ENCODE results near the gene SLC16A13.
"Not testable (repeated sequence)": the region's sequence is repeated elsewhere in the genome, so short reads cannot be mapped to it uniquely, and the experiment has no call there.

SLC16A13 gene

DNA sequence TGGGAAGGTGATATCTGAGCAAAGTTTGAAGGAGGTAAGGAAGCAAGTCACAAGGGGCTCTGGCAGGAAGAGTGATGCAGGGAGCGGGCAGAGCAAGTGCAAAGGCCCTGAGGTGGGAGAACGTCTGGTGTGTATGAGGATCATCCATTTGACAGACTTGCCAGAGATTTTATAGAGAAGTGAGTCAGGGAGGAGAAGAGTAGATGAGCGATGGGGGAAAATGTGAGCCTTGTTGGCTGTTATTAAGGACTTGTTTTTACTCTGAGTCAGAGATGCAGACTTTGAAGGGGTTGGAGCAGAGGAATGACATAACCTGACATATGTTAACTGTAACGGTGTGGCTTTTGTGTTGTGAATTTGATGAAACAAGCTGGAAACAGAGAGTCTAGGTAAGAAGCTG is 47.8 kb downstream of the SLC16A13 start:
- Histone ChIP-seq H3K27me3 (ENCODE audit: control insufficient read depth, insufficient read depth, low read length) (no peaks in the 10 kb centered on the region), H3K36me3 (ENCODE audit: control insufficient read depth, insufficient read depth, low read length) (no peaks in the 10 kb centered on the region), H3K9me3 (ENCODE audit: control insufficient read depth, low read length) (no peaks in the 10 kb centered on the region), H3K79me2 (no peaks in the 10 kb centered on the region), H3K4me2 (ENCODE audit: low read length) (no peak overlapping the region), H3K4me3 (ENCODE audit: low read depth, low read length) (no peak overlapping the region), H3K4me1 (peaks cover 6% of the 10 kb centered on the region), H2AFZ (peak overlapping the region; percentile 52), H3K27ac (no peak overlapping the region), H3K9ac (no peak overlapping the region)
- TF ChIP-seq, protein P1, sequence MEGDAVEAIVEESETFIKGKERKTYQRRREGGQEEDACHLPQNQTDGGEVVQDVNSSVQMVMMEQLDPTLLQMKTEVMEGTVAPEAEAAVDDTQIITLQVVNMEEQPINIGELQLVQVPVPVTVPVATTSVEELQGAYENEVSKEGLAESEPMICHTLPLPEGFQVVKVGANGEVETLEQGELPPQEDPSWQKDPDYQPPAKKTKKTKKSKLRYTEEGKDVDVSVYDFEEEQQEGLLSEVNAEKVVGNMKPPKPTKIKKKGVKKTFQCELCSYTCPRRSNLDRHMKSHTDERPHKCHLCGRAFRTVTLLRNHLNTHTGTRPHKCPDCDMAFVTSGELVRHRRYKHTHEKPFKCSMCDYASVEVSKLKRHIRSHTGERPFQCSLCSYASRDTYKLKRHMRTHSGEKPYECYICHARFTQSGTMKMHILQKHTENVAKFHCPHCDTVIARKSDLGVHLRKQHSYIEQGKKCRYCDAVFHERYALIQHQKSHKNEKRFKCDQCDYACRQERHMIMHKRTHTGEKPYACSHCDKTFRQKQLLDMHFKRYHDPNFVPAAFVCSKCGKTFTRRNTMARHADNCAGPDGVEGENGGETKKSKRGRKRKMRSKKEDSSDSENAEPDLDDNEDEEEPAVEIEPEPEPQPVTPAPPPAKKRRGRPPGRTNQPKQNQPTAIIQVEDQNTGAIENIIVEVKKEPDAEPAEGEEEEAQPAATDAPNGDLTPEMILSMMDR (IDR thresholded peaks at IDR 0.05) = no peak

DNA sequence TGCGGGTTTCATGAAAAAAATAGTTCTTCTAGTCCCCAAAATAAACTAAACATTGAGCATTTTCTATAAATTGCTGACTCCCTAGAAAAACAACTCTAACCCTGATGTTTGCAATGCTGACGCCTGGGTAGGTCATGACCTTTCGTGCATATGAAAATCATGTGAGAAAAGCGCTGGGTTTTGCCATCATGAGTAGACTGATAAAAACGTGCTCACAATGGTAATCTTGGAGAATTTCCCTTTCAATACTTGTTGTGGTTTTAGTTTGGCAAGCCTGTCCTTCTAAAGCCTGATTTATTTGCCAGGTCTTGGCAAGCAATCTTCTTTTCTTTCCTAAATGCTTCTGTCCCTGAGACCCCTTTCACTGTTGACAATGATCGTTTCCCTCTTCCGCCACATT is 48.3 kb downstream of the SLC16A13 start:
- TF ChIP-seq, protein P1 (IDR thresholded peaks at IDR 0.05) = no peak
- Histone ChIP-seq H3K4me1 (peaks cover 6% of the 10 kb centered on the region), H3K9me3 (ENCODE audit: control insufficient read depth, low read length) (no peaks in the 10 kb centered on the region), H3K27ac (no peak overlapping the region), H2AFZ (peak overlapping the region; percentile 52), H3K79me2 (no peaks in the 10 kb centered on the region), H3K9ac (no peak overlapping the region), H3K36me3 (ENCODE audit: control insufficient read depth, insufficient read depth, low read length) (no peaks in the 10 kb centered on the region), H3K27me3 (ENCODE audit: control insufficient read depth, insufficient read depth, low read length) (no peaks in the 10 kb centered on the region), H3K4me3 (ENCODE audit: low read depth, low read length) (no peak overlapping the region), H3K4me2 (ENCODE audit: low read length) (no peak overlapping the region)

DNA sequence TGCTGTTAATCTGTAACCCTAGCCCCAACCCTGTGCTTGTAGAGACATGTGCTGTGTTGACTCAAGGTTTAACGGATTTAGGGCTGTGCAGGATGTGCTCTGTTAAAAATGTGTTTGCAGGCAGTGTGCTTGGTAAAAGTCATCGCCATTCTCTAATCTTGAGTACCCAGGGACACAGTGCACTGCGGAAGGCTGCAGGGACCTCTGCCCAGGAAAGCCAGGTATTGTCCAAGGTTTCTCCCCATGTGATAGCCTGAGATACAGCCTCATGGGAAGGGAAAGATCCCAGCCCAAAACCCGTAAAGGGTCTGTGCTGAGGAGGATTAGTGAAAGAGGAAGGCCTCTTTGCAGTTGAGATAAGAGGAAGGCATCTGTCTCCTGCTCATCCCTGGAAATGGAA is 52.6 kb downstream of the SLC16A13 start:
- H2AFZ ChIP-seq; H3K79me2 ChIP-seq; H3K4me1 ChIP-seq; H3K9ac ChIP-seq; H3K27me3 ChIP-seq (ENCODE audit: control insufficient read depth, insufficient read depth, low read length); H3K27ac ChIP-seq; H3K9me3 ChIP-seq (ENCODE audit: control insufficient read depth, low read length); H3K36me3 ChIP-seq (ENCODE audit: control insufficient read depth, insufficient read depth, low read length); H3K4me2 ChIP-seq (ENCODE audit: low read length); H3K4me3 ChIP-seq (ENCODE audit: low read depth, low read length): not testable (repeated sequence)

DNA sequence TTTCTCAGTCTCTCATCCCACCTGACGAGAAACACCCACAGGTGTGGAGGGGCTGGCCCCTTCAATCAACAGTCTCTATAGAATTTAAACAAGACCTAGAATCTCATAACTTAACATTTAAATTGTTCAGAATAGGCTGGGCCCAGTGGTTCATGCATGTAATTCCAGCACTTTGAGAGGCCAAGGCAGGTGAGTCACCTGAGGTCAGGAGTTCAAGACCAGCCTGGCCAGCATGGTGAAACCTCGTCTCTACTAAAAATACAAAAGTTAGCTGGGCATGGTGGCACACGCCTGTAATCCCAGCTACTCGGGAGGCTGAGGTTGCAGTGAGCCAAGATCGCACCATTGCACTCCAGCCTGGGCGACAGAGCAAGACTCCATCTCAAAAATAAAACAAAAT is 53.8 kb downstream of the SLC16A13 start:
- H3K79me2 ChIP-seq; H3K27ac ChIP-seq; H3K4me1 ChIP-seq; H3K9me3 ChIP-seq (ENCODE audit: control insufficient read depth, low read length); H3K4me3 ChIP-seq (ENCODE audit: low read depth, low read length); H3K27me3 ChIP-seq (ENCODE audit: control insufficient read depth, insufficient read depth, low read length); H3K36me3 ChIP-seq (ENCODE audit: control insufficient read depth, insufficient read depth, low read length); H3K4me2 ChIP-seq (ENCODE audit: low read length); H2AFZ ChIP-seq; H3K9ac ChIP-seq: not testable (repeated sequence)

Data from parathyroid adenoma (tissue), 2 donors.